Upper lobe of left lung (tissue), 4 donors: ENCODE data around the gene MEF2C.

Source experiments
- POLR2A ChIP-seq, 4 donors: fragments of 450-650 bp; IDR thresholded peaks; one replicate each; pipeline ENCODE4 v1.5.1; 2016 to 2017; ENCODE audit warnings: antibody characterized with exemption in 4 of 4, mild to moderate bottlenecking in 2 of 4
- POLR2AphosphoS5 ChIP-seq, 2 donors: sonication (generic); formaldehyde crosslinking; IDR thresholded peaks; one replicate each; pipeline ENCODE4 v1.5.1; 2017; ENCODE audit warnings: antibody characterized with exemption in 2 of 2
- TF ChIP-seq, protein P1 (sequence below), 6 experiments: fragments of 450-650 bp in 4 of 6; fragments of 200-600 bp in 2 of 6; sonication (generic) in 2 of 6; IDR thresholded peaks; one replicate each; pipeline ENCODE4 v1.5.1; 2016 to 2019; ENCODE audit warnings: antibody characterized with exemption in 6 of 6

DNA sequence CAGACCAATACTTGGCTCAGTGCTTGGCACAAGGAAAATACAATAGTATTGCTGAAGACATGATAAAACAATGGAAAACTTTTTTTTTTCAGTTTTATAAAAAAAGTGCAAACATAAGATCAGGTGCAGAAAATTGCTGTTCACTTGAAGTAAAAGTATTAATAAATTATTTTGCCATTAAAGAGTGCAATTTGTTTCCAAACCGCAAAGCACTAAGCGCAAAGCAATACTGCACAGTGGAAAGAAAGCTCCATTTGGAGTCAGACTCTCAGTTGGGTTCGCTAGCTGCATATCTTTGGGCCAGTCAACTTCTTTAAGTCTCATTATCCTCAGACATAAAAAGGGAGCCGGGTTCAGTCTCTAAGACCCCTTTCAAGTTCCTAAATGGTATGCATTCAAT, 45.8 kb downstream of the MEF2C start:
- TF ChIP-seq, protein P1, sequence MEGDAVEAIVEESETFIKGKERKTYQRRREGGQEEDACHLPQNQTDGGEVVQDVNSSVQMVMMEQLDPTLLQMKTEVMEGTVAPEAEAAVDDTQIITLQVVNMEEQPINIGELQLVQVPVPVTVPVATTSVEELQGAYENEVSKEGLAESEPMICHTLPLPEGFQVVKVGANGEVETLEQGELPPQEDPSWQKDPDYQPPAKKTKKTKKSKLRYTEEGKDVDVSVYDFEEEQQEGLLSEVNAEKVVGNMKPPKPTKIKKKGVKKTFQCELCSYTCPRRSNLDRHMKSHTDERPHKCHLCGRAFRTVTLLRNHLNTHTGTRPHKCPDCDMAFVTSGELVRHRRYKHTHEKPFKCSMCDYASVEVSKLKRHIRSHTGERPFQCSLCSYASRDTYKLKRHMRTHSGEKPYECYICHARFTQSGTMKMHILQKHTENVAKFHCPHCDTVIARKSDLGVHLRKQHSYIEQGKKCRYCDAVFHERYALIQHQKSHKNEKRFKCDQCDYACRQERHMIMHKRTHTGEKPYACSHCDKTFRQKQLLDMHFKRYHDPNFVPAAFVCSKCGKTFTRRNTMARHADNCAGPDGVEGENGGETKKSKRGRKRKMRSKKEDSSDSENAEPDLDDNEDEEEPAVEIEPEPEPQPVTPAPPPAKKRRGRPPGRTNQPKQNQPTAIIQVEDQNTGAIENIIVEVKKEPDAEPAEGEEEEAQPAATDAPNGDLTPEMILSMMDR (IDR thresholded peaks at IDR 0.05): no peak
- TF ChIP-seq POLR2AphosphoS5 (IDR thresholded peaks at IDR 0.05): no peak
- no peak for TF ChIP-seq POLR2A (IDR thresholded peaks at IDR 0.05)
